ENCODE measurements around the gene DNA2. TPM values are rescaled to one million over a fixed set of nuclear protein-coding genes. Genes with fewer than 3 reads are reported as not detected.
A peak's percentile ranks its signal among the peaks of the same experiment; 100 is the strongest.
"Not testable (repeated sequence)": the region's sequence is repeated elsewhere in the genome, so short reads cannot be mapped to it uniquely, and the experiment has no call there.

Gene DNA2, protein sequence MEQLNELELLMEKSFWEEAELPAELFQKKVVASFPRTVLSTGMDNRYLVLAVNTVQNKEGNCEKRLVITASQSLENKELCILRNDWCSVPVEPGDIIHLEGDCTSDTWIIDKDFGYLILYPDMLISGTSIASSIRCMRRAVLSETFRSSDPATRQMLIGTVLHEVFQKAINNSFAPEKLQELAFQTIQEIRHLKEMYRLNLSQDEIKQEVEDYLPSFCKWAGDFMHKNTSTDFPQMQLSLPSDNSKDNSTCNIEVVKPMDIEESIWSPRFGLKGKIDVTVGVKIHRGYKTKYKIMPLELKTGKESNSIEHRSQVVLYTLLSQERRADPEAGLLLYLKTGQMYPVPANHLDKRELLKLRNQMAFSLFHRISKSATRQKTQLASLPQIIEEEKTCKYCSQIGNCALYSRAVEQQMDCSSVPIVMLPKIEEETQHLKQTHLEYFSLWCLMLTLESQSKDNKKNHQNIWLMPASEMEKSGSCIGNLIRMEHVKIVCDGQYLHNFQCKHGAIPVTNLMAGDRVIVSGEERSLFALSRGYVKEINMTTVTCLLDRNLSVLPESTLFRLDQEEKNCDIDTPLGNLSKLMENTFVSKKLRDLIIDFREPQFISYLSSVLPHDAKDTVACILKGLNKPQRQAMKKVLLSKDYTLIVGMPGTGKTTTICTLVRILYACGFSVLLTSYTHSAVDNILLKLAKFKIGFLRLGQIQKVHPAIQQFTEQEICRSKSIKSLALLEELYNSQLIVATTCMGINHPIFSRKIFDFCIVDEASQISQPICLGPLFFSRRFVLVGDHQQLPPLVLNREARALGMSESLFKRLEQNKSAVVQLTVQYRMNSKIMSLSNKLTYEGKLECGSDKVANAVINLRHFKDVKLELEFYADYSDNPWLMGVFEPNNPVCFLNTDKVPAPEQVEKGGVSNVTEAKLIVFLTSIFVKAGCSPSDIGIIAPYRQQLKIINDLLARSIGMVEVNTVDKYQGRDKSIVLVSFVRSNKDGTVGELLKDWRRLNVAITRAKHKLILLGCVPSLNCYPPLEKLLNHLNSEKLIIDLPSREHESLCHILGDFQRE
- total RNA-seq: 8.8 and 11.5 TPM in 2 replicates

DNA sequence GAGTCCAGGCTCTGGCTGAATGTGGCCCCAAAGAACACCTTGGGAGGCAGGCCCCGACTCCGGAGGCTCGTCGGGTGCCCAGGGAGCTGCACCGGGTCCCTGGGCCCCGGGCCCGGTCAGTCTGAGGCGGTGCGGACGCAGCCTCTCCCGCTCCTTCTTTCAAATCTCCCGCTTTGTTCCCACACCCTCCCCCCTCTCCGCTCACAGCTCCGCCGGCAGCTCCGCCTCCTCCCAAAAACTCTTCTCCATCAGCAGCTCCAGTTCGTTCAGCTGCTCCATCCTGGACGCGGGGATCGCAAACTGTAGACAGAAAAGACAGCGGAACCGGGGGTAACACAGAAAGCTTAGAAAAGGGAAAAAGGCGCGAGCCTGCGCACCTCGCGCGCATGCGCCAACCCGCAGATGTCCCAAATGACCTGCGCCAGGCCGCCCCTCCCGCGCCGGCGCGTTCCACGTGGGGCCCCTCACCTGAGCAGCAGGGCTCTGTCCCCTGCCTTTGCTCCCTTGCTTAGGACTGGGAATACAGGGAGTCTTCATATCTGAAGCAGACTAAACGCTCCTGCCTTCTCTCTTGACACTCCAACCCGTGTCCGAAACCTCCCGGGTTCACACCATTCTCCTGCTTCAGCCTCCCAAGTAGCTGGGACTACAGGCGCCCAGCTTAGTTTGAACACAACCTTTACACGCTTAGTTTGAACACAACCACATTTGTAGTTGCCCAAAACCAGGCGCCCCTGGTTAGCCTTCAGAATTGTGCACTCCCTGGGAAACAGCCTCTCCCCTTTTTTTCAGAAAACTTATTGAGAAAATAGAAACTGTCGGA, at the start of gene DNA2:
Gene DNA2 (minus strand): TSS at position 388 of the 823 bp plus-strand sequence. CDS start 109 bp downstream, at position 279.
- DNase-seq (ENCODE audit: low read depth): peak; percentile 41

DNA sequence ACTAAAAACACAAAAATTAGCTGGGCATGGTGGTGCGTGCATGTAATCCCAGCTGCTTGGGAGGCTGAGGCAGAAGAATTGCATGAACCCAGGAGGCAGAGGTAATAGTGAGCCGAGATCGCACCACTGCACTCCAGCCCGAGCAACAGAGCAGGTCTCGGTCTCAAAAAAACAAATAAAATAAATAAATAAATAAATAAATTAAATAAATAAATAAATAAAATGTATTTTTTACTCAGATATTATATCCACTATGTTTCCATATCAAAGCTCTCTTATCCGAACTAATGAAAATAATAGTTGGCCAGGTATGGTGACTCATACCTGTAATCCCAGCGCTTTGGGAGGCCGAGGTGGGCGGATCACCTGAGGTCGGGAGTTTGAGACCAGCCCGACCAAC, 46.8 kb upstream of the DNA2 start:
- not testable (repeated sequence) for DNase-seq (ENCODE audit: low read depth)

DNA sequence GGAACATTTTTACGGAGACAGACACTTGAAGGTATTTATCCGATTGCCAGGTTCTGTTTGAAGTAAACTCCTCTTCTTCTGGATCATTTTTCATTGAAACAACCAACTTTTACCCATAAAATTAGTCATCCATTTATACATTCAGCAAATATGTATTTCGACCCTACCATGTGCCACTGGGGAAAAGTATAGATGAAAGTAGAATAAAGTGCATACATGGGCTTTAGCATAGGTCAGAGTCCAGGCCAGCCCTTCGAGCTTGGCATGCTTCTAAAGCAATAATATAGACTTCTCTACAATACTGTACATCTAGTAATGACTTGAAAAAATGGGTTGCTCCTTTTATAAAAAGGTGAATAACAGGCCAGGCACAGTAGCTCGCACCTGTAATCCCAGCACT, 45.4 kb upstream of the DNA2 start:
- DNase-seq (ENCODE audit: low read depth): no peak

DNA sequence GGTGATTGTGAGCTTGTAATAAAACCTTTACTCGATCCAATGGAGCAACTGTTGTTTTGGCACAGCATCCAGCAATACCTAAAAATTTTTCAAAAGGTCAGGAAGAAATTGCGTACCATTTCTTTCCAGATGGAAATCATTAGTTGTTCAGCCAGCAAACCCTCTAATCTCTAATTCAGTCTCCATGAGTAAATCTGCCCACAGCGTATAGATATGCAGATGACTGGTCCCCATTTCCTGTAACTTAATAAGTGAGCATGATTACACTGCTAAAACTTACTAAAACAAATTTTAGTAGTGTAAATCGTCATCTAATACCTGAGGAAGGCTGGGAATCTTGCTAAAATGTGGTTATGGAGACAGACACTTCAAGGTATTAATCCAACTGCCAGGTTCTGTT, 45.0 kb upstream of the DNA2 start:
- DNase-seq (ENCODE audit: low read depth): no peak

DNA sequence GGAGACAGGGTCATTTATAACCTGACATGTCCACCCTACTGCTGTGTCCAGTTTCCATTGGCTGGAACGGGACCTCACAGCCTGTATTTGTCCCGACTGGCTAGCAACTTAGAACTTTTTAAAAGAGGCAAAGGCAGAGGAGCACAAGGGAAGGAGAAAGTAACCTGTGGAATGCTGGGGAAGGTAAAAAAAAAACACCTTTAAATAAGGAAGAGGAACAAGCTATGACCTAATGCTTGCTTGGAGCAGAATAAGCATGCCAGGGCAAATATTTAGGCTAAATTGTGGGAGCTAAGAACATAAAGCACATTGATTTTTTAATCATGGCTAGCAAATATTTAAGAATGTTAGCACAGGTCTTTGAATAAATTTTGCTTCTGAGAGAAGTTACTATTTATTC, 44.4 kb upstream of the DNA2 start:
- DNase-seq (ENCODE audit: low read depth): not testable (repeated sequence)

DNA sequence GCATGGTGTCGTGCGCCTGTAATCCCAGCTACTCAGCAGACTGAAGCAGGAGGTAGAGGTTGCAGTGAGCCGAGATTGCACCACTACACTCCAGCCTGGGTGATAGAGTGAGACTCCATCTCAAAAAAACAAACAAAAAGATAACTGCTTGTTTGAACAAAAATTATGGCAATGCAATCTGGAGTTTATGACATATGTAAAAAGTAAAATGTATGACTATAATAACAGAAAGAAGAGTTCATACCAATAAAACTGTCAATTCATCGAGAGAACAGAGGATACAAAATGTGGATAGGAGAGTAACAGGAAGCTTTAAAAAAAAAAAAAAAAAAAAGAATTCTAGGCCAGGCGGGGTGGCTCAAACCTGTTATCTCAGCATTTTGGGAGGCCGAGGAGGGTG, 36.3 kb upstream of the DNA2 start:
- no peak for DNase-seq (ENCODE audit: low read depth)

DNA sequence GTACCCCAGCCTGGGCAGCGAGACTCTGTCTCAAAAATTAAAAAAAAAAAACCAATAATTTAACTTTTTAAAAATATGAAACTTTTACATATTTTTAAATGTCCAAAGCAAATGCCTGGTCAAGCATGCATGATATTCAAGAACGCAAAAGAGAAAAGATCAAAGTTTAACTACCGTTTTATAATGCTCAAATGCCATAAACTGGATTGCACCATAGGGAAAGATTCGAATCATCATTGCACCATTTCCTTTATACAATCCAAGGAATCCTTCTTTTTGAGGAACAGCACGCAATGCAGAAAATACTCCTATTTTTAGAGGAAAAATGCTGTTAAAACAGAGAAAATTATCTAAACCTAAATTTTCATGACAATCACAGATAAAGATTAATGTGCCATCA, 34.6 kb upstream of the DNA2 start:
- no peak for DNase-seq (ENCODE audit: low read depth)

DNA sequence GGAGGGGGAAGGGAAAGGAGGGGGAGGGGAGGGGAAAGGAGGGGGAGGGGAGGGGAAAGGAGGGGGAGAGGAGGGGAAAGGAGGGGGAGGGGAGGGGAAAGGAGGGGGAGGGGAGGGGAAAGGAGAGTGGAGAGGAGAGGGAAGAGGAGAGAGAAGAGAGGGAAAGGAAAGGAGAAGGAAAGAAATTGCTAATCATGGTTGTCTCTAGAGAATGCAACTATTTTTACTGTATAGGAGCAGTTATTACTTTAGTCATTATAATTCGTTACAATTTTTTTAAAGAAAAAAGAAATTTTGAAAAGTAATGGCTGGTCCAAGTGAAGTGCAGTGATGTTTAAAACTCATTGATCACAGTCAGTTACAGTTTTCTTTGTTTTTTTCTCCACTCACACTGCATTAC, 31.1 kb upstream of the DNA2 start:
- no peak for DNase-seq (ENCODE audit: low read depth)

DNA sequence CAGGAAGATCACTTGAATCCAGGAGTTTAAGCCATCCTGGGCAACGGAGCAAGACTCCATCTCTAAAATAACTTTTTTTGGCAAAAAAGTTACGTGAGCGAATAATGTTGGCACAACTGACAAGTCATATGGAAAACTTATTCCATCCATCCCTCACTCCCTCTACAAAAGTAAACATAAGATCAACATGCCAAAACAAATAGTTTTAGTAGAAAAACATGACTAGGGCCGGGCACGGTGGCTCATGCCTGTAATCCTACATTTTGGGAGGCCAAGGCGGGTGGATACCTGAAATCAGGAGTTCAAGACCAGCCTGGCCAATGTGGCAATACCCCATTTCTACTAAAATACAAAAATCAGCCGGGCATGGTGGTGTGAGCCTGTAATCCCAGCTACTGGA, 29.9 kb upstream of the DNA2 start:
- DNase-seq (ENCODE audit: low read depth): no peak

DNA sequence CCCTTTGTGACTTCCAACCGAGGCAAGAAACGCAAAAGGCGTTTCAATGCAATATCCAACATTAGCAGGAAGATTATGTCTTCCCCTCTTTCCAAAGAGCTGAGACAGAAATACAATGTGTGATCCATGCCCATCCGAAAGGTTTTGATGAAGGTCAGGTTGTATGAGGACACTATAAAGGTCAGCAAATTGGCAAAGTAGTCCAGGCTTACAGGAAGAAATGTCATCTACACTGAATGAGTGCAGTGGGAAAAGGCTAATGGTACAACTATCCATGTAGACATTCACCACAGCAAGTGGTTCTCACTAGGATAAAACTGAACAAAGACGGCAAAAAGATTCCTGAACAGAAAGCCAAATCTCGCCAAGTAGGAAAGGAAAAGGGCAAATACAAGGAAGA, 27.8 kb upstream of the DNA2 start:
- no peak for DNase-seq (ENCODE audit: low read depth)

DNA sequence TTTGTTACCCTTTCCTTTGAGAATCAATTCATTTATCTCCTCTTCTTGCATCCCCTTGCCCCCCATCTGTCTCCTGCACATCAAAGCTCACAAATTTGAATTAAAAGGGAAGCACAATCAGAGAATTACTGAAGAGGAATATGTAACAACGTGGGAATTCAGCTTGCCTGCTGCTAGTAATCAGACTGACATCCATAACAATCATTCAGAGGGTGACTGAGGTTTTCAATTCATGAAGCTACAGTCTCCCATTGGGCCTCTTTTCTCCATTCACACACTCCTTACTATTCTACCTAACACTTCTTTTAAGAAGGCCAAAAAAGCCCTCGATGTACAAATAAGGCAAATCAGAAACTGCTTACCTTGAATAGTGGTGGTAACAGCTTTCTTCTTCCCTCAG, 24.3 kb upstream of the DNA2 start:
- no peak for DNase-seq (ENCODE audit: low read depth)

DNA sequence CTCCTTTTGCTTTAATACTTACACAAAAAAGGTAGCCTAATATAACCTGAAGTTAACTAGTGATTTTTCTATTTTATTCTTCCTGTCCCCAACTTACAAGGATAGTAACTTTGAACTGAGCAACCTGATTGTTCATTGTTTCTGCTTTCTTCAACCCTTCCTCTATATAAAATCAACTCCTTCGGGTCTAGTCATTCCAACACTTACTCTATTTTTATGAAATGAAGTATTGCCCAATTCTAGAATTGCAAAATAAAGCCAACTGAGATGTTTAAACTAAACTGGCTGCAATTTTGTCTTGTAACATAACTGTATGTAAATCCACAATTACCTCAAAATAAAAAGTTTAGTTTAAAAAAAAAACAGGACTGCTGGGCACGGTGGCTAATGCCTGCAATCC, 20.3 kb upstream of the DNA2 start:
- DNase-seq (ENCODE audit: low read depth): no peak

DNA sequence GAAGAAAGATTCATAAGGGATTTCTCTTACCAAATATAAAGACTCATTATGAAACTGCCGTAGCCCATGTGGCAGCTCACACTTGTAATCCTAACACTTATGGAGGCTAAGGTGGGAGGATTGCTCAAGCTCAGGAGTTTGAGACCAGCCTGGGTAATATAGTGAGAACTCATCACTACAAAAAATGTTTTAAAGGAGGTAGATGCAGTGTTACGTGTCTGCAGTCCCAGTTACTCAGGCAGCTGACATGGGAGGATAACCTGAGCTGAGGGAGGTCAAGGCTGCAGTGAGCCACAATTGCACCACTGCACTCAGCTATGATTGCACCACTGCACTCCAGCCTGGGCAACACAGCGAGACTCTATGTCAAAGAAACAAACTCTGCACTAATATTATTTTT, 18.1 kb upstream of the DNA2 start:
- no peak for DNase-seq (ENCODE audit: low read depth)

DNA sequence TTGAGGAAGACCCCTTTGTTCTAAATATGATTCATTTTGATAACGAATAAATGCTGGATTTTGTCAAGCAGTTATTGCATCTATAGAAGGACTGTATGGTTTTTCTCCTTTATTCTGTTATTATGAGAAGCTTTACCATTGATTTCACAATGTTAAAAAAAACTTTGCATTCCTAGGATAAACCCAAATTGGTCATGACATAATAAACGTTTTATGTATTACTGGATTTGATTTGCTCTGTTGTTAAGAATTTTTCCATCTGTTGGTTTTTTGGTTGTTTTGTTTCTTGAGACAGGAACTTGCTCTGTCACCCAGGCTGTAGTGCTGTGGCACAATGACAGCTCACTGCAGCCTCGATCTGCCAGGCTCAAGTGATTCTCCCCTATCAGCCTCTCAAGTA, 2.2 kb upstream of the DNA2 start:
- no peak for DNase-seq (ENCODE audit: low read depth)

DNA sequence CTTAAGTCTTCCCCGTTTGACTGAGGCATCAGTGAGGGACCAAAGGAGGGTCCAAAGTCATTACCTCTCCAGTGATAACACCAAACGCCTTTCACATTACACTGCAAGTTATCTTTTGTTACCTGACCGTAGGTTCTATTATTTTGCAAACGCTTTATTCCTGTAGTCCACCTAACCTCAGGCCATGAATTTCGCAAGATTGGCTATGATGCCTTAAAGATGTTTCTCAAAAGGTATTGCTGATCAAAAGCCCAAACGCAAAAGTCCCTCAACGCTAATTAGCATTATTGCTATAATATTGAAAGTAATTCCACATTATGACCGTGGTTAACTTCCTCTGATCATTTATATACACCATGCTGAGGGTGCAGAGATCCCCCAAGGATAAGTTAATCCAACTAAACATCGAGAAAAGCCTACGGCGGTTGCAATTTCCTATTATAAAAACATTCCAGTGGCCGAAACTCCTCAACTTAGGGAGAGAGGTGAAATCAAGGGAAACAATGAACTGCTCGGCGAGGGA, 649 bp downstream of the DNA2 start:
- DNase-seq (ENCODE audit: low read depth): no peak

DNA sequence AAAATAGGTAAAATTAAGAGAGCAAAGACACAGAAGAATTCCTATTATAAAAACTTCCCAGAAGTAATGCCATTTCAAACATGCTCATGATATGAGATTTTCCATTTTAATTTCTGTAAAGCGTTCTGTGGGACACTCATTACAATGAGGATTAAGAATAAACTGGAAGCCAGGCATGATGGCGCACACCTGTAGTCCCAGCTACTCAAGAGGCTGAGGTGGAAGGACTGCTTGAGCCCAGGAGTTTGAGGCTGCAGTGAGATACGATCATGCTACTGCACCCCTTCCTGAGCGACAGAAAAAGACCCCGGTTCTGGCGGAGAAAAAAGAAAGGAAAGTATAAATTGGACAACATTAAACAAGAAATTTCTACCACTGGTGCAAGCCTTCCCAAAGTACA, 1.5 kb downstream of the DNA2 start:
- DNase-seq (ENCODE audit: low read depth): no peak

DNA sequence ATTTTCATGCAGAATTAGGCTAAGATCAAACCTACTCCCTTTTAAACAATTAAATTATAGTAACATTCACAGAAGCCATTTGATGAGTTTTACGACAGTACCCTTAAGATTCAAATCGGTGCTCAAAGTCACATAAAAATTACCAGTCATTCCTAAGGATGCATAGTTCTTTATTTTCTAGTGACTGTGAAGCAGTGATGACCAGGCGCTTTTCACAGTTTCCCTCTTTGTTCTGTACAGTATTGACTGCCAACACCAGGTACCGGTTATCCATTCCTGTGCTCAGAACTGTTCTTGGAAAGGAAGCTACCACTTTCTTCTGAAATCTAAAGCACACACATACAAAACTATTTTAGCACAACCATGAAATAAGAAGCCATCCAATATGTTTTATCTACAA, 1.9 kb downstream of the DNA2 start:
- no peak for DNase-seq (ENCODE audit: low read depth)

DNA sequence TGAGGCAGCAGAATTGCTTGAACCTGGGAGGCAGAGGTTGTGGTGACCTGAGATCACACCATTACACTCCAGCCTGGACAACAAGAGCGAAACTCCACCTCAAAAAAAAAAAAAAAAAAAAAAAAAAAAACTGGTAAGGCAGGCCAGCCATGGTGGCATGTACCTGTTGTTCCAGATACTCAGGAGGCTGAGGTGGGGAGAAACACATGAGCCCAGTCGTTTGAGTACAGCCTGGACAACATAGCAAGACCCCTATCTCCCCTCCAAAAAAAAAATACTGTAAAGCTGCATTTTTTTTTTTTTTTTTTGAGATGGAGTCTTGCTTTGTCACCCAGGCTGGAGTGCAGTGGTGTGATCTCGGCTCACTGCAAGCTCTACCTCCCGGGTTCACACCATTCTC, 7.0 kb downstream of the DNA2 start:
- not testable (repeated sequence) for DNase-seq (ENCODE audit: low read depth)

DNA sequence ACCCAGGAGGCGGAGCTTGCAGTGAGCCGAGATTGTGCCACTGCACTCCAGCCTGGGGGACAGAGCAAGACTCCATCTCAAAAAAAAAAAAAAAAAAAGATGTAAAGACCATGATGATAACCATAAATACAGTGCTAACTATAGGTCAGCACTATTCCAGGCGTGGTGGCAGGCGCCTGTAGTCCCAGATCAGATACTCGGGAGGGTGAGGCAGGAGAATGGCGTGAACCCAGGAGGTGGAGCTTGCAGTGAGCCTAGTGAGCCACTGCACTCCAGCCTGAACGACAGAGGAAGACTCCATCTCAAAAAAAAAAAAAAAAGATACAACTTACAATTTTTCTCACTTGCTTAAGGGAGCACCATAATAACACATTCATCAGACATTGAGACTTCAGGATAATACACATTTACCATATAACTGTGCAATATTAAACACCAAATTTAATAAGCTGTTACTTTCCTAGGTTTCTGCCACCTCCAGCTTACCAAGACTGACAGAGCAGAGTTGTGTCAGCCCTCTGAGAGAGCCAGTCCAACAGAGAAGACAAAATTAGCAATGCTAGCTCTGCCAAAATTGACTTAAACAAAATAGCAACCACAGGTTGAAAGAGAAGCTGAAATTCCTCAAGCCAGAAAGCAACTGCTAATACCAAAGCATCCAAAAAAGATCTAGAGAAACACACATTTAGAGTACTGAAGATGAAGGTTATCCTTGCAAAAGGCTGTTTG, 8.2 kb downstream of the DNA2 start:
- no peak for DNase-seq (ENCODE audit: low read depth)

DNA sequence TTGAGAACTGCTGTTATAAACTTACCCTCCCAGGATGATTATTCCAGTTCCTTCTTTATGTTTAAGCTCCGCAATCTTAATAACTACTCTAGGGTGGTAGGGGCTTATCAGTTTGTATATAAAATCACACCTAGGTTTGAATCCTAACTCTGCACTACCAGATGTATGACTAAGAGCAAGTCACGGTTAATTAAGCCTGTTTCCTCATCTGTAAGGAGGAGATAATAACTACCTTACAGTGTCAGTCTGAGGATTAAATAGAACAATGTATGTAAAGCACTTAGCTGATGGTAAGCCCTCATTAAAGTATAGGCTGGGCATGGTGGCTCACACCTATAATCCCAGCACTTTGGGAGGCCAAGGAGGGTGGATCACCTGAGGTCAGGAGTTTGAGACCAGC, 9.2 kb downstream of the DNA2 start:
- DNase-seq (ENCODE audit: low read depth): peak; percentile 49

DNA sequence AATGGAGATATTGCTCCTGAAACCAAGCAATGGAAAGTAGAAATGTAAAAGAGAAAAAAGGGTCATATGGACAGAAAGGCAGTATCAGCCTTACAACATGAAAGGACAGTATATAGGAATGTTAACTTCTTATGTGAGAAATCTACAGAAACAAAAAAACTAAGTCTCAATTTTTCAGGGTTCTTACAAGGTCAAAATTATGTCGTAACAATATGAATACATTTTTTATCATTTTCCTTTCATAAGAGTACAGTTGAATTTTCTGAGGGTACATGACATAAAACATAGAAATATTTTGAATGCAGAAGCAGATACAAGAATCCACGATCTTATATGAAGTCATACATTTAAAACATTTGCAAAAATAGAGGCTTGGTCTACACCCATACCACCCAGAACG, 10.7 kb downstream of the DNA2 start:
- DNase-seq (ENCODE audit: low read depth): no peak
